KMS-11 (cell line): ENCODE data around the gene SDK1.

ENCODE experiments used
- H2AFZ ChIP-seq: fragments of 200-600 bp; sonication (generic); 2 replicates; pipeline ENCODE4 v1.6.1; 2016; ENCODE audit warnings: antibody characterized with exemption, mixed run types, low read depth
- H3K27ac ChIP-seq: fragments of 200-600 bp; sonication (generic); 2 replicates; pipeline ENCODE4 v1.6.1; 2016; ENCODE audit warnings: mild to moderate bottlenecking, mixed run types
- H3K27me3 ChIP-seq: fragments of 200-600 bp; sonication (generic); 2 replicates; pipeline ENCODE4 v1.6.1; 2017; ENCODE audit warnings: mild to moderate bottlenecking, low read depth, mixed run types, moderate library complexity; ENCODE audit not compliant: insufficient read depth
- H3K36me3 ChIP-seq: fragments of 200-600 bp; sonication (generic); 2 replicates; pipeline ENCODE4 v1.6.1; 2017; ENCODE audit warnings: mild to moderate bottlenecking, mixed run types; ENCODE audit not compliant: insufficient read depth
- H3K4me1 ChIP-seq: fragments of 200-600 bp; sonication (generic); 2 replicates; pipeline ENCODE4 v1.6.1; 2016; ENCODE audit warnings: mild to moderate bottlenecking, low read depth, mixed run types; ENCODE audit not compliant: poor library complexity, severe bottlenecking
- H3K4me2 ChIP-seq: fragments of 200-600 bp; sonication (generic); 2 replicates; pipeline ENCODE4 v1.7.0; 2016; ENCODE audit warnings: mild to moderate bottlenecking, mixed run types
- H3K4me3 ChIP-seq: fragments of 200-600 bp; sonication (generic); IDR thresholded peaks from 2 replicates; pipeline ENCODE4 v1.6.1; 2017; ENCODE audit warnings: low read depth, low read length, mixed read lengths; ENCODE audit not compliant: insufficient read depth
- H3K79me2 ChIP-seq: fragments of 200-600 bp; sonication (generic); 2 replicates; pipeline ENCODE4 v1.6.1; 2016; ENCODE audit warnings: low read depth, mixed run types; ENCODE audit not compliant: insufficient read depth
- H3K9ac ChIP-seq: fragments of 200-600 bp; sonication (generic); 2 replicates; pipeline ENCODE4 v1.6.1; 2016; ENCODE audit warnings: mild to moderate bottlenecking, mixed run types
- H4K20me1 ChIP-seq: fragments of 200-600 bp; sonication (generic); 2 replicates; pipeline ENCODE4 v1.6.1; 2016; ENCODE audit warnings: mild to moderate bottlenecking, mixed run types; ENCODE audit not compliant: insufficient read depth
- CTCF ChIP-seq: fragments of 200-600 bp; sonication (generic); conservative IDR thresholded peaks from 2 replicates; pipeline ENCODE4 v1.6.1; 2017; ENCODE audit warnings: low read depth, mild to moderate bottlenecking, antibody characterized with exemption, low read length, moderate library complexity, mixed read lengths

Gene SDK1

GRCh38 chr7:3459111-3459510 is 158.1 kb downstream of the SDK1 start:
- no peak for TF ChIP-seq CTCF
- H3K4me1 ChIP-seq, result no peaks in the 10 kb centered on the region
- H3K27me3 ChIP-seq, result no peaks in the 10 kb centered on the region
- no peak overlapping the region for H3K9ac ChIP-seq
- no peak overlapping the region for H3K4me3 ChIP-seq
- no peak overlapping the region for H3K27ac ChIP-seq
- H3K79me2 ChIP-seq, result no peaks in the 10 kb centered on the region
- no peak overlapping the region for H3K4me2 ChIP-seq
- H4K20me1 ChIP-seq, result no peaks in the 10 kb centered on the region
- no peaks in the 10 kb centered on the region for H3K36me3 ChIP-seq
- H2AFZ ChIP-seq, result no peak overlapping the region

- Histone ChIP-seq H3K4me2 (no peak overlapping the region), H3K79me2 (no peaks in the 10 kb centered on the region), H3K9ac (no peak overlapping the region), H3K27ac (no peak overlapping the region), H4K20me1 (no peaks in the 10 kb centered on the region), H2AFZ (no peak overlapping the region), H3K36me3 (no peaks in the 10 kb centered on the region), H3K4me3 (no peak overlapping the region), H3K4me1 (no peaks in the 10 kb centered on the region), H3K27me3 (no peaks in the 10 kb centered on the region)
- no peak for TF ChIP-seq CTCF
Observed at GRCh38 chr7:3461923-3462322, 160.9 kb downstream of the SDK1 start.

GRCh38 chr7:3463696-3464095 is 162.6 kb downstream of the SDK1 start:
- Histone ChIP-seq H3K27ac (no peak overlapping the region), H3K4me3 (no peak overlapping the region), H3K27me3 (no peaks in the 10 kb centered on the region)

GRCh38 chr7:3464900-3465622 is 164.0 kb downstream of the SDK1 start:
- no peaks in the 10 kb centered on the region for H3K79me2 ChIP-seq
- H3K27me3 ChIP-seq, result no peaks in the 10 kb centered on the region
- no peak overlapping the region for H3K9ac ChIP-seq
- H3K4me2 ChIP-seq, result no peak overlapping the region
- H2AFZ ChIP-seq, result no peak overlapping the region
- no peak overlapping the region for H3K27ac ChIP-seq
- H3K4me1 ChIP-seq, result no peaks in the 10 kb centered on the region
- no peak overlapping the region for H3K4me3 ChIP-seq
- H3K36me3 ChIP-seq, result no peaks in the 10 kb centered on the region
- TF ChIP-seq CTCF, result no peak
- no peaks in the 10 kb centered on the region for H4K20me1 ChIP-seq

More at GRCh38 chr7:3463696-3464095, 162.6 kb downstream of the SDK1 start:
- H3K79me2 ChIP-seq, result no peaks in the 10 kb centered on the region
- no peaks in the 10 kb centered on the region for H3K36me3 ChIP-seq
- no peak overlapping the region for H2AFZ ChIP-seq
- H4K20me1 ChIP-seq, result no peaks in the 10 kb centered on the region
- H3K9ac ChIP-seq, result no peak overlapping the region
- no peaks in the 10 kb centered on the region for H3K4me1 ChIP-seq
- no peak overlapping the region for H3K4me2 ChIP-seq
- TF ChIP-seq CTCF, result no peak
